Adipose tissue (tissue), 3 donors: ENCODE results near the gene DHX57. TPM values are rescaled to one million over a fixed set of nuclear protein-coding genes. Genes with fewer than 3 reads are reported as not detected.
"Not testable (repeated sequence)": the region's sequence is repeated elsewhere in the genome, so short reads cannot be mapped to it uniquely, and the experiment has no call there.

ENCODE experiments used
- H3K27ac ChIP-seq: one replicate; pipeline ENCODE4 v1.5.1; 2013; ENCODE audit warnings: low read depth, low read length
- WGBS, 3 donors: extraction: QIAGEN DNeasy Blood & Tissue Kit; methylation state at CpG; one replicate each; pipeline ENCODE4 v1.1.7; 2013; 5-methylcytosine and 5-hydroxymethylcytosine counted together
- polyA plus RNA-seq, 3 donors: library from polyadenylated mRNA; stranded (reverse); fragments of 200-250 nt; gene quantifications; one replicate each; pipeline ENCODE4 v1.2.3, GENCODE V29; 2013
- donor health status: healthy with polysubstance abuse.
- donor health status: Bipolar disorder and iron deficiency.
- donor health status: healthy.

Gene DHX57
- polyA plus RNA-seq, 3 donors, result 4.1 to 5.2 (median 4.7) TPM

- H3K27ac ChIP-seq, result no peak overlapping the region
- WGBS, 3 donors, result 86 to 90% (median 86%) methylated on average over 17 of the region's 17 CpGs
Observed at GRCh38 chr2:38775097-38775920, 100.4 kb downstream of the DHX57 start.

- WGBS, 3 donors, result 65 to 77% (median 68%) methylated on average over 5 of the region's 5 CpGs
- H3K27ac ChIP-seq, result no peak overlapping the region
Observed at GRCh38 chr2:38771632-38772031, 104.1 kb downstream of the DHX57 start.

GRCh38 chr2:38765551-38765950, 110.2 kb downstream of the DHX57 start:
- H3K27ac ChIP-seq, result no peak overlapping the region
- WGBS, 3 donors, result 79 to 86% (median 83%) methylated on average over 5 of the region's 5 CpGs

GRCh38 chr2:38765149-38765548, 110.6 kb downstream of the DHX57 start:
- 27 to 83% (median 78%) methylated on average over 4 of the region's 4 CpGs for WGBS, 3 donors
- no peak overlapping the region for H3K27ac ChIP-seq

GRCh38 chr2:38763728-38764127, 112.0 kb downstream of the DHX57 start:
- WGBS, 3 donors, result 93 to 97% (median 94%) methylated on average over 4 of the region's 4 CpGs
- no peak overlapping the region for H3K27ac ChIP-seq

GRCh38 chr2:38763228-38763627, 112.5 kb downstream of the DHX57 start:
- 61 to 81% (median 70%) methylated on average over 2 of the region's 2 CpGs for WGBS, 3 donors
- no peak overlapping the region for H3K27ac ChIP-seq

- H3K27ac ChIP-seq, result not testable (repeated sequence)
- 94 to 96% (median 95%) methylated on average over 5 to 24 of the region's 31 CpGs for WGBS, 3 donors
Observed at GRCh38 chr2:38755891-38756290, 119.8 kb downstream of the DHX57 start.

- WGBS, 3 donors, result 19 to 48% (median 29%) methylated on average over 3 of the region's 3 CpGs
- no peak overlapping the region for H3K27ac ChIP-seq
Observed at GRCh38 chr2:38754506-38754905, 121.2 kb downstream of the DHX57 start.

- H3K27ac ChIP-seq, result no peak overlapping the region
Observed at GRCh38 chr2:38754049-38754448, 121.7 kb downstream of the DHX57 start.

- 28 to 29% (median 29%) methylated on average over 18 of the region's 18 CpGs for WGBS, 3 donors
- peak overlapping the region; percentile 41 for H3K27ac ChIP-seq
Observed at GRCh38 chr2:38751596-38752410, 123.9 kb downstream of the DHX57 start.

GRCh38 chr2:38750891-38751595, 124.7 kb downstream of the DHX57 start, which contains the start of gene SRSF7:
TSS of gene SRSF7 (minus strand) at chr2:38751361. CDS start at chr2:38751256, 105 bp downstream.
- peak within 1 kb of the TSS; percentile 88 for H3K27ac ChIP-seq
- 0 to 1% (median 0%) methylated on average over 67 to 68 of the region's 68 CpGs for WGBS, 3 donors

- H3K27ac ChIP-seq, result peak overlapping the region; percentile 88
- WGBS, 3 donors, result 0 to 1% (median 0%) methylated on average over 50 to 59 of the region's 59 CpGs
Observed at GRCh38 chr2:38750011-38750890, 125.5 kb downstream of the DHX57 start.

- no peak overlapping the region for H3K27ac ChIP-seq
- 52 to 60% (median 59%) methylated on average over 26 of the region's 26 CpGs for WGBS, 3 donors
Observed at GRCh38 chr2:38748943-38749804, 126.6 kb downstream of the DHX57 start.

GRCh38 chr2:38748391-38748790, 127.3 kb downstream of the DHX57 start:
- WGBS, 3 donors, result 84 to 89% (median 86%) methylated on average over 9 of the region's 9 CpGs
- H3K27ac ChIP-seq, result no peak overlapping the region

- 45 to 75% (median 74%) methylated on average over 5 of the region's 5 CpGs for WGBS, 3 donors
- H3K27ac ChIP-seq, result no peak overlapping the region
Observed at GRCh38 chr2:38747819-38748218, 127.9 kb downstream of the DHX57 start.
